K562 (cell line): Measurements from ENCODE around the gene CARD14. TPM values are rescaled to one million over a fixed set of nuclear protein-coding genes. Genes with fewer than 3 reads are reported as not detected.

ENCODE experiments used
- BHLHE40 ChIP-seq: IDR thresholded peaks from 2 replicates; pipeline ENCODE4 v1.6.1; 2011; ENCODE audit warnings: low read length, improper control_type of control experiment
- DDX20 ChIP-seq: fragments of 450-650 bp; IDR thresholded peaks from 2 replicates; pipeline ENCODE4 v1.6.1; 2016; ENCODE audit warnings: missing genetic modification characterization, low read depth, mild to moderate bottlenecking, missing compliant biosample characterization, moderate library complexity
- EP300 ChIP-seq: IDR thresholded peaks from 2 replicates; pipeline ENCODE4 v1.6.1; 2012; ENCODE audit warnings: low read length, improper control_type of control experiment
- ESRRA ChIP-seq: fragments of 450-650 bp; IDR thresholded peaks from 2 replicates; pipeline ENCODE4 v1.6.1; 2014; ENCODE audit warnings: low read depth, mild to moderate bottlenecking, moderate library complexity, borderline replicate concordance
- ETV1 ChIP-seq: fragments of 450-650 bp; conservative IDR thresholded peaks from 2 replicates; pipeline ENCODE4 v1.6.1; 2016; ENCODE audit warnings: missing genetic modification characterization, control low read depth, low read depth, missing compliant biosample characterization
- GABPB1 ChIP-seq: sonication (generic); formaldehyde crosslinking; IDR thresholded peaks from 2 replicates; pipeline ENCODE4 v1.8.0; 2022; ENCODE audit warnings: mild to moderate bottlenecking, missing genetic modification reagents
- RBM15 ChIP-seq: fragments of 200-400 bp; formaldehyde crosslinking; IDR thresholded peaks from 2 replicates; pipeline ENCODE4 v1.6.1; 2018; ENCODE audit warnings: mild to moderate bottlenecking, low read length, moderate library complexity; ENCODE audit not compliant: insufficient read depth
- ZBTB17 ChIP-seq: fragments of 450-650 bp; formaldehyde crosslinking; IDR thresholded peaks from 2 replicates; pipeline ENCODE4 v1.4.0; 2020; ENCODE audit warnings: mild to moderate bottlenecking
- ZNF766 ChIP-seq: fragments of 200-800 bp; sonication (Bioruptor generic); conservative IDR thresholded peaks from 2 replicates; pipeline ENCODE4 v1.6.1; 2016; ENCODE audit warnings: missing genetic modification characterization, missing compliant biosample characterization
- polyA plus RNA-seq, 8 experiments: library from polyadenylated mRNA; depleted of rRNA in 4 of 8; stranded (reverse) in 5 of 8; unstranded in 3 of 8; fragments of >200 nt; fragmentation: Nextera tagmentation in 2 of 8; fragmentation: Illumina TruSeq in 1 of 8; extraction: Ambion mirVana in 2 of 8; extraction: Trizol in 1 of 8; gene quantifications; 2 replicates each; pipeline versions ENCODE4 v1.2.1 to v1.2.3, GENCODE V29; 2011 to 2014; ENCODE audit warnings: inconsistent platforms in 1 of 8, missing spikeins in 1 of 8
- total RNA-seq, 7 experiments: library from RNA; depleted of rRNA in 6 of 7; stranded (reverse); fragments of >200 nt in 6 of 7; fragmentation: Illumina TruSeq in 2 of 7; extraction: Trizol in 2 of 7; gene quantifications; 2 replicates each; pipeline versions ENCODE4 v1.2.1 to v1.2.3, GENCODE V29; 2011 to 2021; ENCODE audit warnings: low replicate concordance in 1 of 7
- TF ChIP-seq, protein P1 (sequence below), 2 experiments: fragments of 450-650 bp; IDR thresholded peaks; 2 replicates each; pipeline ENCODE4 v1.6.1; 2016
- TF ChIP-seq, protein P2 (sequence below), 2 experiments: fragments of 450-650 bp in 1 of 2; sonication (generic) in 1 of 2; formaldehyde crosslinking; conservative IDR thresholded peaks; 2 replicates each; pipeline versions ENCODE4 v1.4.0 to v1.8.1; 2020 to 2022; ENCODE audit warnings: mild to moderate bottlenecking in 1 of 2, missing genetic modification reagents in 1 of 2
- TF ChIP-seq, protein P3 (sequence below): fragments of 450-650 bp; IDR thresholded peaks from 2 replicates; pipeline ENCODE4 v1.6.1; 2016; ENCODE audit warnings: low read depth, mild to moderate bottlenecking, moderate library complexity

CARD14 gene
- total and polyA plus RNA-seq, 9 of the 15 experiments (the other 6 are each of a cell fraction or from before 2014, with no cell fraction given): not detected

DNA sequence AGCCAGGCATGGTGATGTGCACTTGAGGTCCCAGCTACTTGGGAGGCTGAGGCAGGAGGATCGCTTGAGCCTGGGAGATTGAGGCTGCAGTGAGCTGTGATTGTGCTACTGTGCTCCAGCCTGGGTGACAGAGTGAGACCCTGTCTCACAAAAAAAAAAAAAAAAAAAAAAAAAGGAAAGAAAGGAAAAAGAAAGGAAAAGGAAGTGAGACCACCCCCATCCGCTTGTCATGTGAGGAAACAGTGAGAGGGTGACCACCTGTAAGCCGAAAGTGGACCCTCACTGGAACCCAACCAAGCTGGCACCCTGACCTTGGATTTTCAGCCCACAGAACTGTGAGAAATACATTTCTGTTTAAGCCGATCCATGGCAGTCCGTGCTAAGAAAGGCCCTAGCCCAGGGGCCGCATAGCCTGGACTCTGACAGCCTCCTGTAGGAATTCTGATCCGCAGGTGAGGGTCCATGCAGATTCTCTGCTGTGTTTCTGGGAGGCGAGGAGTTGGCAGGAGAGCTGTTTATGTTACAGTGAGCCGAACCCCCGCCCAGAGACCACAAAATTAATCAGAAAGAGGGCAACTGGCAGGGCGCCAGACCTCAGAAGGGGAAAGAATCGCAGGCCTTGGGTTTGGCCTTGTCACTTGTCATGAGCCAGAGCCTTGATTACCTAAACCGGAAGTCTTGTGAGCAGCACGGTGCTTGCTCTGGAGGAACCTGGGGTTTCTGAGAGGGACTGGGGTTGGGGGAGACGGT, 49.4 kb downstream of the CARD14 start (continued):
- TF ChIP-seq, protein P1, sequence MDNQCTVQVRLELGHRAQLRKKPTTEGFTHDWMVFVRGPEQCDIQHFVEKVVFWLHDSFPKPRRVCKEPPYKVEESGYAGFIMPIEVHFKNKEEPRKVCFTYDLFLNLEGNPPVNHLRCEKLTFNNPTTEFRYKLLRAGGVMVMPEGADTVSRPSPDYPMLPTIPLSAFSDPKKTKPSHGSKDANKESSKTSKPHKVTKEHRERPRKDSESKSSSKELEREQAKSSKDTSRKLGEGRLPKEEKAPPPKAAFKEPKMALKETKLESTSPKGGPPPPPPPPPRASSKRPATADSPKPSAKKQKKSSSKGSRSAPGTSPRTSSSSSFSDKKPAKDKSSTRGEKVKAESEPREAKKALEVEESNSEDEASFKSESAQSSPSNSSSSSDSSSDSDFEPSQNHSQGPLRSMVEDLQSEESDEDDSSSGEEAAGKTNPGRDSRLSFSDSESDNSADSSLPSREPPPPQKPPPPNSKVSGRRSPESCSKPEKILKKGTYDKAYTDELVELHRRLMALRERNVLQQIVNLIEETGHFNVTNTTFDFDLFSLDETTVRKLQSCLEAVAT (IDR thresholded peaks at IDR 0.05): peak in 1 of 2 experiments; percentile 60; a peak in 1 of 4 replicates
- no peak; the same call in 1 of the 2 replicates for TF ChIP-seq GABPB1 (CRISPR knock-in tag)
- no peak for TF ChIP-seq ZBTB17 (CRISPR knock-in tag)
- peak; percentile 94 for TF ChIP-seq BHLHE40
- no peak for TF ChIP-seq RBM15
- TF ChIP-seq, protein P2, sequence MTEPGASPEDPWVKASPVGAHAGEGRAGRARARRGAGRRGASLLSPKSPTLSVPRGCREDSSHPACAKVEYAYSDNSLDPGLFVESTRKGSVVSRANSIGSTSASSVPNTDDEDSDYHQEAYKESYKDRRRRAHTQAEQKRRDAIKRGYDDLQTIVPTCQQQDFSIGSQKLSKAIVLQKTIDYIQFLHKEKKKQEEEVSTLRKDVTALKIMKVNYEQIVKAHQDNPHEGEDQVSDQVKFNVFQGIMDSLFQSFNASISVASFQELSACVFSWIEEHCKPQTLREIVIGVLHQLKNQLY (CRISPR knock-in tag; conservative IDR thresholded peaks at IDR 0.05): no peak
- TF ChIP-seq EP300: peak; percentile 22; the same call in 1 of the 2 replicates
- TF ChIP-seq, protein P3, sequence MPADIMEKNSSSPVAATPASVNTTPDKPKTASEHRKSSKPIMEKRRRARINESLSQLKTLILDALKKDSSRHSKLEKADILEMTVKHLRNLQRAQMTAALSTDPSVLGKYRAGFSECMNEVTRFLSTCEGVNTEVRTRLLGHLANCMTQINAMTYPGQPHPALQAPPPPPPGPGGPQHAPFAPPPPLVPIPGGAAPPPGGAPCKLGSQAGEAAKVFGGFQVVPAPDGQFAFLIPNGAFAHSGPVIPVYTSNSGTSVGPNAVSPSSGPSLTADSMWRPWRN: peak; percentile 79
- TF ChIP-seq ESRRA: peak; percentile 85; the same call in 1 of the 2 replicates
- peak; percentile 86 for TF ChIP-seq ETV1 (tag)
- no peak for TF ChIP-seq DDX20
- no peak for TF ChIP-seq ZNF766 (CRISPR knock-in tag)
